Mammary epithelial cell (primary cell): ENCODE results near the gene RAB43.

Experiments used
- CTCF ChIP-seq, 2 donors: IDR thresholded peaks in 1 of 2; conservative IDR thresholded peaks in 1 of 2; 2 replicates each; pipeline ENCODE4 v1.5.1; 2011 to 2012; ENCODE audit warnings: inconsistent platforms in 2 of 2, low read length in 2 of 2, mild to moderate bottlenecking in 2 of 2, control low read depth in 1 of 2, low read depth in 1 of 2; ENCODE audit not compliant: insufficient read depth in 1 of 2; ENCODE audit errors: extremely low read depth in 1 of 2
- EZH2 ChIP-seq: IDR thresholded peaks from 2 replicates; pipeline ENCODE4 v1.6.1; 2012; ENCODE audit warnings: low read length, inconsistent platforms, borderline replicate concordance

GRCh38 chr3:129065720-129066073 is 55.9 kb downstream of the RAB43 start:
- TF ChIP-seq CTCF (conservative IDR thresholded peaks at IDR 0.05 in 1 of 2, IDR thresholded peaks at IDR 0.05 in 1 of 2; ENCODE audit: extremely low read depth in 1 of 2, insufficient read depth in 1 of 2, low read depth in 1 of 2, low read length in 2 of 2) = no peak
- no peak for TF ChIP-seq EZH2
